BLaER1 treated with 17β-estradiol and CSF1 and Interleukin-3, amounts not matched to agents 10 nM and 100 nM (cell line): ENCODE measurements around the gene GYPB.
"Not testable (repeated sequence)": the region's sequence is repeated elsewhere in the genome, so short reads cannot be mapped to it uniquely, and the experiment has no call there.

Experiments used
- H3K27ac ChIP-seq, 11 experiments: shearing (Covaris generic); formaldehyde crosslinking; 2 replicates each; pipeline ENCODE4 v1.8.1; 2022
- H3K27me3 ChIP-seq, 11 experiments: shearing (Covaris generic); formaldehyde crosslinking; 2 replicates each; pipeline ENCODE4 v1.8.1; 2022
- H3K36me3 ChIP-seq, 11 experiments: shearing (Covaris generic); formaldehyde crosslinking; 2 replicates each; pipeline ENCODE4 v1.8.1; 2022
- H3K4me1 ChIP-seq, 10 experiments: shearing (Covaris generic); formaldehyde crosslinking; 2 replicates each; pipeline ENCODE4 v1.8.1; 2022
- H3K4me2 ChIP-seq, 11 experiments: shearing (Covaris generic); formaldehyde crosslinking; 2 replicates each; pipeline ENCODE4 v1.8.1; 2022
- H3K4me3 ChIP-seq, 10 experiments: shearing (Covaris generic); formaldehyde crosslinking; 2 replicates each; pipeline ENCODE4 v1.8.1; 2022
- H3K9ac ChIP-seq, 11 experiments: shearing (Covaris generic); formaldehyde crosslinking; 2 replicates each; pipeline ENCODE4 v1.8.1; 2022
- H3K9me3 ChIP-seq, 11 experiments: shearing (Covaris generic); formaldehyde crosslinking; replicated peaks in 1 of 11; 2 replicates each; pipeline ENCODE4 v1.8.1; 2022
- H4K20me1 ChIP-seq, 11 experiments: shearing (Covaris generic); formaldehyde crosslinking; 2 replicates each; pipeline ENCODE4 v1.8.1; 2022

Gene GYPB

GRCh38 chr4:143947493-143947892 lies 71.7 kb downstream of the GYPB start:
- H3K4me1 ChIP-seq, result peaks cover 0 to 11% (median 0%) of the 10 kb centered on the region in 10 experiments; a peak in 2 of 20 replicates
- H3K9ac ChIP-seq, H3K4me2 ChIP-seq, H4K20me1 ChIP-seq, H3K27me3 ChIP-seq, H3K27ac ChIP-seq, H3K4me3 ChIP-seq, H3K36me3 ChIP-seq: not testable (repeated sequence)
- peaks cover 6 to 17% (median 16%) of the 10 kb centered on the region in 11 experiments for H3K9me3 ChIP-seq
